ENCODE measurements around the gene KIF1A.

The KIF1A gene

DNA sequence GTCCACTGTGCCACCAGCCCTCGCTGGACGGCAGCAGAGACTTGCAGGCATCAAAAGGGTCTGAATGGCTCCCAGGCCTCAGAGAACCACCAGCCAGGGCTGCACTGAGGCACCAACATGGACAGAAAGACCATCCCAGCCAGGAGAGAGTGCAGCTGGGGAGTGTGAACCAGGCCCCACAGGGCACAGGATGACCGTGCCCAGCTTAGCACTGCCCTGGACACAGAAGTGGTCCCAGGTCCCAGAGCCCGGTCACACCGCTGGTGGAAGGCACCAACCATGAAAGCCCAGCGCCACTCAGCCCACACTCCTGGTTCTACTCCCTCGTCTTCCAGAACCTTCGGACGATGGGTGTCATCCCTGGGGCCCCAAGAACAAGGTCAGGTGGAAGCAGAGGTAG, 107.9 kb downstream of the KIF1A start:
- no peak for DNase-seq (ENCODE audit: low read depth)
- H3K4me3 ChIP-seq (ENCODE audit: control insufficient read depth, low read depth, low read length) = no peak overlapping the region
- TF ChIP-seq, protein P1, sequence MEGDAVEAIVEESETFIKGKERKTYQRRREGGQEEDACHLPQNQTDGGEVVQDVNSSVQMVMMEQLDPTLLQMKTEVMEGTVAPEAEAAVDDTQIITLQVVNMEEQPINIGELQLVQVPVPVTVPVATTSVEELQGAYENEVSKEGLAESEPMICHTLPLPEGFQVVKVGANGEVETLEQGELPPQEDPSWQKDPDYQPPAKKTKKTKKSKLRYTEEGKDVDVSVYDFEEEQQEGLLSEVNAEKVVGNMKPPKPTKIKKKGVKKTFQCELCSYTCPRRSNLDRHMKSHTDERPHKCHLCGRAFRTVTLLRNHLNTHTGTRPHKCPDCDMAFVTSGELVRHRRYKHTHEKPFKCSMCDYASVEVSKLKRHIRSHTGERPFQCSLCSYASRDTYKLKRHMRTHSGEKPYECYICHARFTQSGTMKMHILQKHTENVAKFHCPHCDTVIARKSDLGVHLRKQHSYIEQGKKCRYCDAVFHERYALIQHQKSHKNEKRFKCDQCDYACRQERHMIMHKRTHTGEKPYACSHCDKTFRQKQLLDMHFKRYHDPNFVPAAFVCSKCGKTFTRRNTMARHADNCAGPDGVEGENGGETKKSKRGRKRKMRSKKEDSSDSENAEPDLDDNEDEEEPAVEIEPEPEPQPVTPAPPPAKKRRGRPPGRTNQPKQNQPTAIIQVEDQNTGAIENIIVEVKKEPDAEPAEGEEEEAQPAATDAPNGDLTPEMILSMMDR (conservative IDR thresholded peaks at IDR 0.05; ENCODE audit: control insufficient read depth, insufficient read depth, low read depth, low read length) = no peak

DNA sequence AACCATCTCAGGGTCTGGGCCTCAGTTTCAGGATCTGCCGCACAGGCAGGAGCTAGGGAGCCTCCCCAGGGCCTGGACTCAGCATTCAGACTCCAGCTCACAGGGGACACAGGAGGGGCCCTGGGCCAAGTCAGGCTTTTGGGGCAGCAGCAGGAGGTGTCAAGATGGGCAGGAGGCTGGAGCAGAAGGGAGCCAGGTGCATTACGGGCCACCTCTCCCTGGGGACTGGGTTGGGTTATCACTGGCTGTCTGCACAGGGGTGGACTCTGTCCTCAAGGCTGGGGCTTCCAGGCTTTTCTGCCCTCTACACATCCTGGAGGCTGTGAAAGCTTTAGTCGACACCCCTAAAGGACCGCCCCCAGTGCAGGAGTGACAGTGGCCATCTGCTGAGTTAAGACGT, 108.3 kb downstream of the KIF1A start:
- TF ChIP-seq, protein P1 (conservative IDR thresholded peaks at IDR 0.05; ENCODE audit: control insufficient read depth, insufficient read depth, low read depth, low read length) = no peak
- H3K4me3 ChIP-seq (ENCODE audit: control insufficient read depth, low read depth, low read length) = no peak overlapping the region
- no peak for DNase-seq (ENCODE audit: low read depth)

DNA sequence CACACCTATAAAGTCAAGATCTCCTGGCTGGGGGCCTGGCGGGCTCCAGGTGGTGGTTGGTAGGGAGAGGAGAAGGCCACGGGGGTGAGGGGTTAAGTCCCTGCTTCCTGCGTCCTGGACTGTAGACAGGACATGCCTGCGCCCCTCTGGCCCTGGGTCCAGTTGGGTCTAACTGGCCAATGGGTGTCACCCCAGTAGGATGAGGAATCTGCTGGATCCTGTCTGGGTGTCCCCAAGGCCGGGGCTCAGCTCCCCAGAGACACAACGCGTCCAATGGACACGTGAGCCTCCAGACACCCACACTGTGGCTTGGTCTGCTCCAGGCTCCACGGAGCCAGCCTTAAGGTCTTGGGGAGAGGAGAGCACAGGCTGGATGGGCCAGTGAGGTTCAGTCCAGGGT, 108.7 kb downstream of the KIF1A start:
- no peak overlapping the region for H3K4me3 ChIP-seq (ENCODE audit: control insufficient read depth, low read depth, low read length)
- TF ChIP-seq, protein P1 (conservative IDR thresholded peaks at IDR 0.05; ENCODE audit: control insufficient read depth, insufficient read depth, low read depth, low read length) = no peak
- no peak for DNase-seq (ENCODE audit: low read depth)

DNA sequence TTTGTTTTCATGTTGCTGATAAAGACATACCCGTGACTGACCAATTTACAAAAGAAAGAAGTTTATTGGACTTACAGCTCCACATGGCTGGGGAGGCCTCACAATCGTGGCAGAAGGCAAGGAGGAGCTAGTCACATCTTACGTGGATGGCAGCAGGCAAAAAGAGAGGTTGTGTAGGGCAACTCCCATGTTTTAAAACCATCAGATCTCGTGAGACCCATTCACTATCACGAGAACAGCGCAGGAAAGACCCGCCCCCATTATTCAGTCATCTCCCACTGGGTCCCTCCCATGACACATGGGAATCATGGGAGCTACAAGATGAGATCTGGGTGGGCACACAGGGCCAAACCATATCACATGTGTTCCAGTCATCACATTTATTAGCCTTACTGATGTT, 111.6 kb downstream of the KIF1A start:
- no peak for DNase-seq (ENCODE audit: low read depth)
- TF ChIP-seq, protein P1 (conservative IDR thresholded peaks at IDR 0.05; ENCODE audit: control insufficient read depth, insufficient read depth, low read depth, low read length) = no peak
- no peak overlapping the region for H3K4me3 ChIP-seq (ENCODE audit: control insufficient read depth, low read depth, low read length)

DNA sequence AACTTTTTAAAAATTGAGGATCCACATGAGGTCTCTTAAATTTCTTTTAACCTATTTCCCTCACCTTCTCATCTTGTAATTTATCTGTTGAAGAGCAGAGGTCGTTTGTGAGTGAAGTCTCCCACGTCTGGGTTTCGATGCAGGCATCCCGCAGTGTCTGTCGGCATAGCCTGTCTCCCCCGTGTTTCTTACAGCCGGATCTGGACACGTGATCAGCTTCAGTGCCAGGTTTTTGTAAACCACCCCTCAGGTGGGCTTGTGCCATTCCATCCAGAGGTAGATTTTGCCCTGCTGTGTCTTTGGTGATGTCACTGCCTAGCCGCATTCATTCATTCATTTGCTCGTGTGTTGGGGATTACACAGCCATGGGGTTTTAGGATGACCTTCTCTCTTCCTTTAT, 112.2 kb downstream of the KIF1A start:
- TF ChIP-seq, protein P1 (conservative IDR thresholded peaks at IDR 0.05; ENCODE audit: control insufficient read depth, insufficient read depth, low read depth, low read length) = no peak
- no peak overlapping the region for H3K4me3 ChIP-seq (ENCODE audit: control insufficient read depth, low read depth, low read length)

DNA sequence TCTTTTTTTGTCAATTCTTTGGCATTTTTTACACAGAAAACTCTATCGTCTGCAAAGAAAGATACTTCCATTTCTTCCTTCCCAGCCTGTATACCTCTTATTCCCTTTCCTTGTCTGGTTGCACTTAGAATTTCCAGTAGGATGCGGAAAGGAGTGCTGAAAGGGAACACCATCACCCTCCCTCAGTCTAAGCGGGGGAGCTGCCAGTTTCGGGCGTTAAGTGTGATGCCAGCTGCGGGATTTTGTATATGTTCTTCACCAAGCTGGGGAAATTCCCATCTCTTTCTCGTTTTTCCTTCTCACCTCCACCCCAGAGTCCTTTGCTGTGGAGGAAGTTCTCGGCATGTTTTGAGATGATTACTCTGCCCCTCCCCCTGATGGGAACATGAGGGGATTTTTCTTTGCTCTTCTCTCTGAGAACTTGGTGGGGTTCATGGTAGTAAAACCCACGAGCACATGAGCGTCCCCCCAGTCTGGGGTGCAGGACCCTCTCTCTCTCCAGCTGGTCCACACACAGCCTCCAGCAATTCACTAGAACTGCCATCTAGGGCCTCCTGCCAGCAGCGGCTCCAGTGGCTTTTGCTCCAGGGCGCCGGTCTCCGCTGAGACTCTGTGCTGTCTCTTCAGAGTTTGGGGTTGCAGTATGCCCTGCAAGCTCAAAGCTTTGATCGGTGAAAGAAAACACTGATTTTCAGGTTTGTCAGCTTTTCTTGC, 112.8 kb downstream of the KIF1A start:
- DNase-seq (ENCODE audit: low read depth) = no peak
- H3K4me3 ChIP-seq (ENCODE audit: control insufficient read depth, low read depth, low read length) = no peak overlapping the region
- TF ChIP-seq, protein P1 (conservative IDR thresholded peaks at IDR 0.05; ENCODE audit: control insufficient read depth, insufficient read depth, low read depth, low read length) = no peak

More for the DNA sequence above, 112.2 kb downstream of the KIF1A start:
- DNase-seq (ENCODE audit: low read depth) = no peak
